Stimulated activated CD4-positive, alpha-beta T cell treated with anti-CD3 and anti-CD28 coated beads, Interleukin-12 subunit alpha, Interleukin-12 subunit beta, amount 100 ng/mL, for 4 hours (primary cell): ENCODE data around the gene MAPK8IP3.

ENCODE experiments used
- DNase-seq: peaks from one replicate; pipeline ENCODE4 v3.0.0-alpha.2; 2020

MAPK8IP3 gene

DNA sequence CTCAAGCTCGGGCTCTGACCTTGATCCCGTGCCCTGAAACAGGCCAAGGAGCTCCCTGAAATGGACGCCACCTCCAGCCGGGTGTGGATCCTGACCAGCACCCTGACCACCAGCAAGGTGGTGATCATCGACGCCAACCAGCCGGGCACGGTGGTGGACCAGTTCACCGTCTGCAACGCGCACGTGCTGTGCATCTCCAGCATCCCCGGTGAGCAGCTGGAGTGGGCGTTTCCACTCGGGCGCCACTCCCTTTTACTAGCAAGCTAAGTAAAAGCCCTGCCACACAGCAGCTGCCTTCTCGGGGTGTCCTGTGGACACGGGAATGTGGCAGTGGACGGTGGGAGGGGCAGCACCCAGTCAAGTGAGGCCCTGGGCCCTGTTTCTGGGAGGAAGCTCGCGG lies 59.0 kb downstream of the MAPK8IP3 start:
- no peak for DNase-seq

DNA sequence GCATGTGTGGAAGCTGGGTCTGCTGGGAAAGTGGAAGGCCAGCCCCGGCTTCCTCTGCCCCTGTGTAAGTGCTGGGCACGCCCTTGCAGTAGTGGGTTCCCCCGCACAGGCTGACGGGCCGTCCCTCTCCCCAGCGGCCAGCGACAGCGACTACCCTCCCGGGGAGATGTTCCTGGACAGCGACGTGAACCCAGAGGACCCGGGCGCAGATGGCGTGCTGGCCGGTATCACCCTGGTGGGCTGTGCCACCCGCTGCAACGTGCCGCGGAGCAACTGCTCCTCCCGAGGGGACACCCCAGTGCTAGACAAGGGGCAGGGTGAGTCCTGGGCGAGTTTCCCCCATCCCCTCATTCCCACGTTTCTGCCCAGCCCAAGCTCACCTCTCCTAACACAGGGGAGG lies 59.8 kb downstream of the MAPK8IP3 start:
- no peak for DNase-seq

DNA sequence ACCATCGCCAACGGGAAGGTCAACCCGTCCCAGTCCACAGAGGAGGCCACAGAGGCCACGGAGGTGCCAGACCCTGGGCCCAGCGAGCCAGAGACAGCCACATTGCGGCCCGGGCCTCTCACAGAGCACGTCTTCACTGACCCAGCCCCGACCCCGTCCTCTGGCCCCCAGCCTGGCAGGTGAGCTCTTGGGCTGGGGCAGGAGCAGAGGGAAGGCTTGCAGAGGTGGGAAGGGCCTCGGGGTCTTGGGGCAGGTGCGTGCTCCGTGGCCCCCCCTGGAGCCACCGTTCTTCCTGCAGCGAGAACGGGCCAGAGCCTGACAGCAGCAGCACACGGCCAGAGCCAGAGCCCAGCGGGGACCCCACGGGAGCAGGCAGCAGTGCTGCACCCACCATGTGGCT lies 60.2 kb downstream of the MAPK8IP3 start:
- no peak for DNase-seq

DNA sequence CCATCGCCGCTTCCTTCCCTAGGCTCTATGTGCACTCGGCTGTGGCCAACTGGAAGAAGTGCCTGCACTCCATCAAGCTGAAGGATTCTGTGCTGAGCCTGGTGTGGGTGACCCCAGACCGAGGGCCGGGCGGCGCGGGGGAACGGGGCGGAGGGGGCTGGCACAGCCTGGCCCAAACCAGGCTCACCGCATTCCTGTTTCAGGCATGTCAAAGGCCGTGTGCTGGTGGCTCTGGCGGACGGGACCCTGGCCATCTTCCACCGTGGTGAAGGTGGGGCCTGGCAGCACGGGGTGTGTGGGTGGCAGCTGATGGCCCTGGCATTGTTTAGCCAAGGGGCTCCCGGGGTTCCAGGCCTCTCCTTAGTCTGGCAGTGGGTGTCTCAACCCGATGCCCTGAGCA lies 60.7 kb downstream of the MAPK8IP3 start:
- no peak for DNase-seq

DNA sequence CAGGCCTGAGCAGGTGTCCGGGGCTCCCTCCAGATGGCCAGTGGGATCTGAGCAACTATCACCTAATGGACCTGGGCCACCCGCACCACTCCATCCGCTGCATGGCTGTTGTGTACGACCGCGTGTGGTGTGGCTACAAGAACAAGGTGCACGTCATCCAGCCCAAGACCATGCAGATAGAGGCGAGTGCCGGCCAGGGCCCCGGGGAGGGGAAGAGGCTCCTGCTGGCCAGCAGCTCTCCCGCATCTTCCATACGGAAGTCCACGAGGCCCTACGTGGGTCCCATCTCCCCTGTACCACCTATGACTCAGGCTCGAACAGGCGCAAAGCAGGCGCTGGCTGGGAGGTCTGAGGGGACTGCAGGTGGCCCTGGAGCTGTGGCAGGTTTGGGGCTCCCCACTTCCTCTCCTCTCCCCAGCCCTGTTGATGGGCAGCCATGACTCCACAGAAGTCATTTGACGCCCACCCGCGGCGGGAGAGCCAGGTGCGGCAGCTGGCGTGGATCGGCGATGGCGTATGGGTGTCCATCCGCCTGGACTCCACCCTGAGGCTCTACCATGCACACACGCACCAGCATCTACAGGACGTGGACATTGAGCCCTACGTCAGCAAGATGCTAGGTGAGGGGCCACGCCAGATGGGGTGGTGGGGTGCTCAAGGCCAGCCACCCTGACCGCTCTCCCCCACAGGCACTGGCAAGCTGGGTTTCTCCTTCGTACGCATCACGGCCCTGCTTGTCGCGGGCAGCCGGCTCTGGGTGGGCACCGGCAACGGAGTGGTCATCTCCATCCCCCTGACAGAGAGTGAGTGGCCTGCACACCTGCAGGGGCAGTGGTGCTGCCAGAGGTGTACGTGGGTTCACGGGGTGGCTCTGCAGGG lies 61.4 kb downstream of the MAPK8IP3 start:
- no peak for DNase-seq

DNA sequence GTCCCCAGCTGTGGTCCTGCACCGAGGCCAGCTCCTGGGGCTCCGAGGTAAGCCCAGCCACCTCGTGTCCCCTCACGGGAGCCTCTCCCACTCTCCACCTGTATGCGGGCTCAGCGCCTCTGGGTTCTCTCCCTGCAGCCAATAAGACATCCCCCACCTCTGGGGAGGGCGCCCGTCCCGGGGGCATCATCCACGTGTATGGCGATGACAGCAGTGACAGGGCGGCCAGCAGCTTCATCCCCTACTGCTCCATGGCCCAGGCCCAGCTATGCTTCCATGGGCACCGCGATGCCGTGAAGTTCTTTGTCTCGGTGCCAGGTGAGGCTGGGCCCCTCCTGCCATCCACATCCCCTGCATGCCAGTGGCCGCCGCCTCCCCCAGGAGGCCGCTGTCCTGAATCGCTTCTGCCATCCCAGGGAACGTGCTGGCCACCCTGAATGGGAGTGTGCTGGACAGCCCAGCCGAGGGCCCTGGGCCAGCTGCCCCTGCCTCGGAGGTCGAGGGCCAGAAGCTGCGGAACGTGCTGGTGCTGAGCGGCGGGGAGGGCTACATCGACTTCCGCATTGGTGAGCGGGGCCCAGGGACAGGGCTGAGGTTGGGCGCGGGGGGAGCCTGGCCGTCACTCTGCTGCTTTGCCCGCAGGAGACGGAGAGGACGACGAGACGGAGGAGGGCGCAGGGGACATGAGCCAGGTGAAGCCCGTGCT lies 62.2 kb downstream of the MAPK8IP3 start:
- DNase-seq, result no peak

DNA sequence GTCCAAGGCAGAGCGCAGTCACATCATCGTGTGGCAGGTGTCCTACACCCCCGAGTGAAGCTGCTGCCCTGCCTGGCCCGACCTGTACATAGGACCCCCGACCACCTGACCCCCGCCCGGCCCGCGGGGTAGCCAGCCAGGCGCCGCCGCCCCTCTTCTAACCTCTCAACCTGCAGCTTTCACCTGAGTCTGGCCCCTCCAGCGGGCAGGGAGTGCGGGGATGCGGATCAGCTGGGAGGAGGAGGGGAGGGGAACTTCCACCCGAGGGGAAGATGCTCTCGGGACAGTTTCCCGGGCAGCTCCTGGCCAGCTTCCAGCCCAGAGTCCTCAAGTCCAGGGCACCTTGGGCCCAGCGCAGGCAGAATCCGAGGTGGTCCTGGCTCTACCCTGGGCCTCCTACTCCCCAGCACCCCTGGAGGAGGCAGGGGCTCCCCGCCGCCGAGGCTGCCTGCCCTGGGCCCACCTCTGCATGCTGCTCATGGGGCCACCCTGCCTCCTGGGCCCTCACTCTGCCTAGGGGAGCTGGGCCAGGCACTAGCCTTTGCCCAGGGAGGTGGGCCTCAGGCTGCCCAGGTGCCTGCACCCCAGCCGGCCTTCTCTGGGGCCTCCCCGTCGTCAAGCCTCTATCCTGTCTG lies 62.9 kb downstream of the MAPK8IP3 start:
- no peak for DNase-seq

DNA sequence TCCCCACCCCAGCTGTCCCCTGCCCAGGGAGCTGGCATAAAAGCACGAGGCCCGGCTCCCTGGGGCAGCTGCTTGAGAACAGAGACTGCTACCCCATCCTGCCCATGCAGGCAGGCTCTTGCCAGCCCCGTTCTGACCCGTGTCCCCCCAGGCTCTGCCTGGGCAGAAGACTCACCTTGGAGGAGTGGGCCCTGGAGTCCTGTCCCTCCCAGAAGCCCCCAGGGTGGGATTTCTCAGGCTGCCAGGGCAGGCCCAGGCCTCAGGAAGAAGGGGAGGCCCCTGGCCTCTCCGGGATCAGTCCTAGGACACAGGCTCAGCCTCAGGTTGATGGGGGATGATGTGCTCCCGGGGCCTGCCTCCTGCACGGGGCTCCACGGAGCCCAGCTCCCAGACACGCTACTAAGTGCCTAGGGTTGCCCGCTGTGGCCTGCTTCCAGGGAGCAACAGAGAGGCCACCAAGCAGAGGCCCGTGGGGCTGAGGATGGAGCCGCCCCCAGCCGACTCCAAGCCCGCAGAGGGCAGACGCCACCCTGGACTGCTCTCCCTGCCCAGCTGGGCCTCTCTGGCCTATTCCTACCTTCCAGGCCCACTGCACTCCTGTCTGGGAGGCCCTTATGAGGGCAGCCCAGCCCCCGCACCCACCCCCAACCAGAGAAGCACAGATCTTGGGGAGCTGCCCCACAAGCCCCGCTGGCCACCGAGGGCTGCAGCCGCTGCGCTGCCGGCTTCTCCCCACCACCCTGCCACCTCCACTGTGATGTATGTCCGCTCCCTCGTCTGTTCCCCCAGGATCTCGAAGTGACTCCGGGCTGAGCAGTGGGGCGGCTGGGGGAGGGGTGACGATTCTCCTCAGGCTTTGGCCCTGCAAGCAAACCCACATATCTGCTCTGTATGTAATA lies 63.7 kb downstream of the MAPK8IP3 start:
- no peak for DNase-seq

DNA sequence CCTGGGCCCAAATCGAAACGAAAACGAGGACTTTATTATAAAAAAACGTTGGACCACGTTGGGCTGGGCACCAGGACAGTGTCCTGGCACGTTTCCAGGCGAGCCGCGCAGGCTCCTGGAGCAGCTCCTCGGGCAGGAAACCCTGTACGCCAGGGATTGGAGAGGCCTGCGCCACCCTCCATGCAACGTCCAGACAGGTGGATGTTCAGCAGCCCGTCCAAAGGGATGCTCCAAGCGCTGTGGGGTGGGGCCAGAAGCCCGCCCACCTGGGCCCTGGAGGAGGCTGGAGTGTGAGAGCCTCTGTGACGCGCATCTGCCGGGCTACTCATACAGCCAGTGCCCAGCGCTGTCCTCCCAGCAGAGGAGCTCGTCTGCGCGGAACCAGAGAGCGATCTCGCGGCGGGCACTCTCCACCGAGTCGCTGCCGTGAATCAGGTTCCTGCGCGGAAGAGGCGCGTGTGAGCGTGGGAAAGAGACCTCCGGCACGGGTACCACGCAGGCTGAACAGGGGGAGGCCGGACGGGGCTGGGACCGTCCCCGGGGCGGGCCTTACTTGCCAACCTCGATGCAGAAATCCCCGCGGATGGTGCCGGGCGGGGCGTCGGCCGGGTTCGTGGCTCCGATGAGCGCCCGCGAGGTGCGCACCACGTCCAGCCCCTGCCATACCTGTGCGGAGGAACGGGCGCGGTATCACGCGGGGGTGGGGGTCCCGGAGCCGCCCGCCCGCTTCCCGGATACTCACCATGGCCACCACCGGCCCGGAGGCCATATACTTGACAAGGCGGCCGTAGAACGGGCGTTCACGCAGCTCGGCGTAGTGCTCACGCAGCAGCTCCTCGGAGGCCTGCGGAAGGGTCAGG lies 64.6 kb downstream of the MAPK8IP3 start:
- DNase-seq, result peak; percentile 63

DNA sequence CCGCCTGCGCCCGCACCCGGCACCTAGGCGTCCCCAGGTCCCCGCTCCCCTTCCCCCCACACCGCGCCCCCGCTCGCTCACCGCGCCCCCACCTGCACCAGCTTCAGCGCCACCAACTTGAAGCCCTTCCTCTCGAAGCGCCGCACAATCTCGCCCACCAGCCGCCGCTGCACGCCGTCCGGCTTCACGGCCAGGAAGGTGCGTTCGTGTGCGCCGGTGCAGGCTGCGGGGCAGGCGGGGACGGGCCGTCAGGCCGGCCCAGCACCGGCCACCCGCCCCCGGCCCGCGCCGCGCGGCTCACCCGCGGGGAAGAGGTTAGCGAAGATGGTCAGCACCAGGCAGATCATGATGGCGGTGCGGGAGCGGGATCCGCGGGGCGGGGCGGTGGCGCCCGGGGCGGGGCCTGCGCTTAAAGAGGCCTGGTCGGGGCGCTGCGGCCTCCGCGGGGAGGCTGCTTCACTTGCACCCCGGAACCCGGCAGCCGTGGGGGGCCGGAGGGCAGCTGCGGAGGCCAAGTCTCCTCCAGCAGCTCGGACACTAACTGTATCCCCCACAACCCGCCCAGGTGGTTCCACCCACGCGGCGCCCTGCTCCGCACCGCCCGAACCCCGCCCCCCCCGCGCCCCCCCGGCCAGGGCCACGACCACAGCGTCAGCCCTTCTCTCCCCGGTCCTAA lies 65.3 kb downstream of the MAPK8IP3 start, which contains the start of gene NME3:
NME3 (minus strand) TSS at position 356 of the 676 bp plus-strand sequence; CDS start at position 347, 9 bp downstream.
- DNase-seq, result peak; percentile 77

DNA sequence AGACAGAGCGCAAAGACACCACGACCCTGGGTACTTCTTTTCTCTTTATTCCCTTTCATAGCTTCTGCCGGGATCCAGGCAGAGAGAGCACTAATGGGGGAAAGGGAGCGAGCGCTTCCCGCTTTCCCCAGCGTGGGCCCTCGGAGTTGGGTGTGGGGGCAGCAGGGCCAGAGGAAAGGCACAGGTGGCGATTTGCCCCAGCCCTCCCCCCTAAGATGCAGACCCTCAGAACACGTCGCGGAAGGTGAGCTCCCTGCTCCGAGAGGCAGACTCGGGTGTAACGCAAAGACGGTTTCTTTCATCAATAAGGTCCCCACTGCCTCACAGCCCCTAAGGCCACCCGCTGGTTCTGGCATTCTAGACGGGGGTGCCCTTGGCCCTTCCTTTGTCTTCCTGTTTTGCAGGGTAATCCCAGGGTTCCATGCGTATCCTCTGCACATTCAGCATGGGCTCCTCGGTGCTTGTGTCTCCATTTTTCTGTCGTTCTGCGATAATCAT lies 65.9 kb downstream of the MAPK8IP3 start:
- no peak for DNase-seq

DNA sequence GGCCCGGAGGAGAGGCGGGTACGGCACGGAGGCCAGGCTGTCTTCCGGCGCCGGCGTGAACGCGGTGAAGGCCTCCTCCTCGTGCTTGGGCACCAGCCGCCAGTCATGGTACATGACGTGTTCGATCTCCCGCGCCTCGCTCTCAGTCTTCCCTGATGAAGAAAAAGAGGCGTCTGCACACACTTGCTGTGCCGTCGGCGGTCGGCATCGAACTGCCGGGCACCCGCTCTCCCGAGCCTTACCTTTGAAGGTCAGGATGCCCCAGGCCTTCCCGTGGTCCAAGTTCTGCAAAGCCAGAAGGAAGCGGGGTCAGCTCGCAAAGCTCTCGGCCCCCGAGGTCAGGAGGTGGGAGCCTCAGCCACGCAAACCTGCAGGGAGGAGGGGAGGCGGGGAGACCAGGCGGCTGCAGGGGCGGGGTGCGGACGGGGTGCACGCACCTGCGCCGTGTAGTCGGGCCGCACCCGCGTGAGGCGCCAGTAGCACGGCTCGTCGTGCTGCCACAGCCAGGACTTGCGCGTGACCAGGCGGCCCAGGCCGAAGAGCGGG lies 66.4 kb downstream of the MAPK8IP3 start, which contains the start of gene EME2:
EME2 (plus strand) TSS at position 449 of the 546 bp plus-strand sequence. CDS start 418 bp downstream, outside the sequence.
- DNase-seq, result peak; percentile 54

DNA sequence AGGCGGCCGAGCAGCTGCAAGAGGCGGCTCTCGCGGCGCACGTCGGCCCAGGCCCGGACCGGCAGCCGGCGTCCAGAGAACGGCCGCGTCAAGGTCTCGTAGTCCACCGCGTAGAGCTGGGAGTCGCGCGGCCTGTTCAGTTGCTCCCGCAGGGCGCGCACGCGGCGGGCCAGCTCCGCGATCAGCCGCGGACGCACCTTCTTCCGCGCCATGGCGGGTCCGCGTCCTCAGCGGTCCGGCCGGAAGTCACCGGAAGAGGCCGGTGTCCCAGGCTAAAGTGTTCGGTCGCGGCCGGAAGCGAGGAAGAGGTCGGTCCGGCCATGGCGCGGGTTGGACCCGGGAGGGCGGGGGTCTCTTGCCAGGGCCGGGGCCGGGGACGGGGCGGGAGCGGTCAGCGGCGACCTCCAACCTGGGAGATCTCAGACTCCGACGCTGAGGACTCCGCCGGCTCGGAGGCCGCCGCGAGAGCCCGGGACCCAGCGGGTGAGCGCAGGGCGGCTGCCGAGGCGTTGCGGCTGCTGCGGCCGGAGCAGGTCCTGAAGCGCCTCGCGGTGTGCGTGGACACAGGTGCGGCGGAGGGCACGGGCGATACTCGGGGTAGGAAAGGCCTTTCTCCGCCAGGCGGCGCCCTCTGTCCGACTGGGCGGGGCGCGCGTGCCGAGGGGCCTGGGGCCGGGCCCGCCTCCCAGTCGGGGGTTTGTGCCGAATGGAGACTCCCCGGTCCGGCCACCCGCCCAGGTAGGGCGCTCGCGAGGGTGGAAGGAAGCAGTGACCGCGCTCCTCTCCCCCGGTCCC lies 67.1 kb downstream of the MAPK8IP3 start, which contains the start of gene MRPS34:
MRPS34 (minus strand) TSS at position 227 of the 795 bp plus-strand sequence; CDS start at position 212, 15 bp downstream.
- DNase-seq, result peak; percentile 80

DNA sequence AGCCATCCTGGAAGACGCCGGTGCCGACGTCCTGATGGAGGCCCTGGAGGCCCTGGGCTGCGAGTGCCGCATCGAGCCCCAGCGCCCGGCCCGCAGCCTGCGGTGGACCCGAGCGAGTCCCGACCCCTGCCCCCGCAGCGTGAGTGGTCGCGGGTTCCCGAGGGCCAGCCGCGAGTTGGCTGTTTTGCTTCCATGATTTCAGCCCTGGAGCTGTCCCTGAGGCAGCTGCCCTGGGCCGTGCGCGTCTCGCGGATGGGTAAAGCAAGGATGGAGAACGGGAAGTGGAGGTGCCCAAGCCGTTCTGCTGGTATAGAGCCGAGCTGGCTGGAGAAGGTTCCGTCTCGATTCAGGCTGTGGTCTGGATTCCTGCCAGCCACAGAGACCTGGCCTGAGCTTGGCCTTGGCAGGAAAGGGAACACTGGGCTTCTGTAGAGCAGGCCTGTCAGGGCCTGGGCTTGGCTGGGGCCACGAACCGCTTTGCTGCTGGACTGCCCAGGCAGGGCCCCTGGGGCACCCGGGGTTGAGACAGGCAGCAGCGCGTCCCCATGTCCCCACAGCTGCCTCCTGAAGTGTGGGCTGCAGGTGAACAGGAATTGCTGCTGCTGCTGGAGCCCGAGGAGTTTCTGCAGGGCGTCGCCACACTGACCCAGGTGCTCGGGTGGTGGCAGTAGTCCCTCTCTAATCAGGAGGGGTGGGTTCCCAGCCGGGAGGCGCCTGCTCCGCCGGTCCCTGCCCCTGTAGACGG lies 67.9 kb downstream of the MAPK8IP3 start:
- no peak for DNase-seq

DNA sequence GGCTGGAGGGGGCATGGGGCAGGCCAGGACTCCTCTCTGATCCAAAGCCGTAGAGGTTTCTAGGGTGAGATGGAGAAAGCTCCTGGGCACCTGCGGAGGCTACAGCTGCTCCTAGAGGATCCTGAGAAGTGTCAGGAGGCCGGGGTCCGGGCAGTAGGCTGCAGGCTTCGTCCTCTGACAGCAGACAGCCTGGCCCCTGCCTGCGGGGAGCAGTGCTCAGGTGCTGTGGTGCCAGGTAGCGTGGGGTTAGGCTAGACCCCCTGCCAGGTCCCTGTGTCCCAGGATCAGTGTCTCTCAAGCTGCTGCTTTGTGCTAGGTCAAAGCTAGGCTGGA lies 68.4 kb downstream of the MAPK8IP3 start:
- DNase-seq, result no peak

DNA sequence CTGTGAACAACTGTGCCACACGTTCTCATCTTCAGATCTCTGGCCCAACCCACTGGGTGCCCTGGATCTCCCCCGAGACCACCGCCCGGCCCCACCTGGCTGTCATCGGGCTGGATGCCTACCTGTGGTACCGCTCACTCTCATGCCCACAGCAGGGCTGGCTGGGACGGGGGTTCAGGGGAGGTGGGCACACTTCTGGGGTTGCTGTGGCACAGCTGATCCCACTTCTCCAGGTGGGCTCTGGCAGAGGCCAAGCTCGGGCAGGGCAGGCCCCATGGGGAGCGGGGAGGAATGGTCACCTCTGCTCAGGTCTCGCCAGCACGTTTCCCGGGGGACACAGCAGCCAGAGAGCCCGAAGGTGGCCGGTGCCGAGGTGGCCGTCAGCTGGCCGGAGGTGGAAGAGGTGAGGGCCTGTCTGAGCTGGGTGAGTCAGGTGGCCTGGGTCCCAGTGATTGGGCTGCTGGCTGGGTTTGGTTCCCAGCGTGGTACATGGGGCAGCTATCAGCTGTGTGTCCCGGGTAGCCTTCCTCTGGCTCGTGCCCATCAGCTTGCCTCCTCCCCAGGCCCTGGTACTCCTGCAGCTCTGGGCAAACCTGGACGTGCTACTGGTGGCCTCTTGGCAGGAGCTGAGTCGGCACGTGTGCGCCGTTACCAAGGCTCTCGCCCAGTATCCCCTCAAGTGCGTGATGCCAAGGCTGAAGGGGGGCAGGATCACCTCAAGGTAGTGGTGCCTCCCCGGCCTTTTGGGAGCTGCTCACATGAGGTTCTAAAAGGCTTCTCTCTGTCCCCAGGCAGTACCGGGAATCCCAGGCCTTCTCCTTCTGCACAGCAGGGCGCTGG lies 69.2 kb downstream of the MAPK8IP3 start:
- DNase-seq, result no peak

DNA sequence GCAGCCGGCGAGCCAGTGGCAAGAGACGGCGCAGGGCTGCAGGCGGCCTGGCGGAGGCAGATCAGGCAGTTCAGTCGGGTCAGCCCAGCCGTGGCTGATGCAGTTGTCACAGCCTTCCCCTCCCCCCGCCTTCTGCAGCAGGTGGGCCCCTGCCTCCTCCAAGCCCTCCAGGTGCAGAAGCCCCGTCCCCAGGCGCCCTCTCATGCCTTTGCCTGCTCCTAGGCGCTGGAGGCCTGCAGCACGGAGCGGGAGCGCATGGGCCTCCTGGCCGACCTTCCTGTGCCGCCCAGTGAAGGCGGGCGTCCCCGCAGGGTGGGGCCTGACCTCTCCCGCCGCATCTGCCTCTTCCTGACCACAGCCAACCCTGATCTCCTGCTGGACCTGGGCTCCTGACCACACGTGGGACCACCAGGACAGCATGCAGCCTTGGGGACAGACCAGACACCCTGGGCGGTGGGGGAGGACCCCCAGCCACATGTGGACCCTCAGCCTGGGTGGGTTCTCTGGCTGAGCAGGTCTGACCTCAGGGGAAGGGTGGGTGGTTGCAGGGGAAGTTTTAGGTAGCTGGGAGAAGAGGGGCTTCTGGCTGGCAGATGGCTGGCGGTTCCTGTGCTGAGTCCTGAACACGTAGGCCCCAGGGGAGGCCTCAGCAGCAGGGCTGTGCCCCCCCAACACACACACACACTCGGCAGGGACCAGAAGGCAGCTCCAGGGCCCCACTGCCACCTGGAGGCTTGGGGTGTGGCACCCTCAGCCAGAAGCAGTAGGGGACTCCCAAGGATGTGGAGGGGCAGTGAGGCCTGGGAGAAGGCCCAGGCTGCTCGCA lies 70.1 kb downstream of the MAPK8IP3 start:
- DNase-seq, result no peak
